Skeletal muscle tissue (tissue), 4 donors: ENCODE results near the gene DAPK1. TPM values are rescaled to one million over a fixed set of nuclear protein-coding genes. Genes with fewer than 3 reads are reported as not detected.

ENCODE experiments used
- H3K27ac ChIP-seq: one replicate; pipeline ENCODE4 v1.7.0; 2013; ENCODE audit warnings: mild to moderate bottlenecking, low read depth, low read length, inconsistent platforms
- H3K27me3 ChIP-seq, 3 donors: one replicate each; pipeline ENCODE4 v1.7.0; 2013; ENCODE audit warnings: low read length in 3 of 3; ENCODE audit not compliant: control insufficient read depth in 3 of 3, insufficient read depth in 3 of 3
- H3K36me3 ChIP-seq, 3 donors: one replicate each; pipeline ENCODE4 v1.7.0; 2013; ENCODE audit warnings: low read length in 3 of 3; ENCODE audit not compliant: control insufficient read depth in 3 of 3, insufficient read depth in 3 of 3
- H3K4me1 ChIP-seq, 3 donors: one replicate each; pipeline ENCODE4 v1.7.0; 2013; ENCODE audit warnings: low read length in 3 of 3, mild to moderate bottlenecking in 3 of 3; ENCODE audit not compliant: control insufficient read depth in 3 of 3, insufficient read depth in 3 of 3
- H3K4me3 ChIP-seq, 3 donors: one replicate each; pipeline ENCODE4 v1.7.0; 2013; ENCODE audit warnings: low read length in 3 of 3
- H3K9ac ChIP-seq, 3 donors: one replicate each; pipeline ENCODE4 v1.7.0; 2013; ENCODE audit warnings: low read length in 3 of 3, mild to moderate bottlenecking in 3 of 3, moderate library complexity in 2 of 3, low read depth in 1 of 3
- H3K9me3 ChIP-seq, 3 donors: one replicate each; pipeline ENCODE4 v1.7.0; 2013; ENCODE audit warnings: low read length in 3 of 3; ENCODE audit not compliant: control insufficient read depth in 3 of 3
- total RNA-seq: library from RNA; depleted of rRNA; stranded (reverse); fragments of >200 nt; gene quantifications from one replicate; pipeline ENCODE4 v1.2.3, GENCODE V29; 2014
- donor health status: Osteomylitis.

Gene DAPK1
- total RNA-seq, 1 donor from 2014 or later, result 18.8 TPM

DNA sequence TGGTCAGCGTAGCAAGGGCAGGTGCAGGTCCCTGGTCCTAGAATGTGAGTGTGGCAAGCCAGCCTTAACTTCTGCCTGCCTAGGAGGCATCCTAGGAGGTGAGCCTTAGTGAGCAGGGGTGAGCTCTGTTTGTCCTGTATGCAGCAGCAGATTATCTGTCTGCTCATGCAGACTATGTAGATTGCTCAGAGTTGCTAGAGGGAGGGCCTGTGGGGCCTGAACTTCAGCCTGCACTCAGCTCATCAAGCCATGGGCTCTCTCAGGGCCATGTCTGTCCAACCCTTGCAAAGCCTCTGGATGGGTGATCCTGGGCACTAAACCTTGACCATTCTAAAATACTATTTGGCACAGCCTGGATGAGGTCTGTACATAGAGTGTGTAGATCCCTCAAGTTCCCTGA is 219.8 kb downstream of the DAPK1 start:
- no peaks in the 10 kb centered on the region for H3K36me3 ChIP-seq
- no peaks in the 10 kb centered on the region for H3K27me3 ChIP-seq
- no peak overlapping the region for H3K27ac ChIP-seq
- no peak overlapping the region for H3K4me3 ChIP-seq
- H3K4me1 ChIP-seq, result peaks cover 4 to 13% (median 6%) of the 10 kb centered on the region in 3 donors
- no peaks in the 10 kb centered on the region for H3K9me3 ChIP-seq
- H3K9ac ChIP-seq, result no peak overlapping the region

- no peaks in the 10 kb centered on the region for H3K9me3 ChIP-seq
- no peaks in the 10 kb centered on the region for H3K27me3 ChIP-seq
- H3K27ac ChIP-seq, result no peak overlapping the region
- H3K36me3 ChIP-seq, result no peaks in the 10 kb centered on the region
- peaks cover 3 to 6% (median 4%) of the 10 kb centered on the region in 3 donors for H3K4me1 ChIP-seq
- H3K4me3 ChIP-seq, result no peak overlapping the region
- H3K9ac ChIP-seq, result no peak overlapping the region
These were observed 220.6 kb downstream of the DAPK1 start for GRCh38 chr9:87718231-87718630.

DNA sequence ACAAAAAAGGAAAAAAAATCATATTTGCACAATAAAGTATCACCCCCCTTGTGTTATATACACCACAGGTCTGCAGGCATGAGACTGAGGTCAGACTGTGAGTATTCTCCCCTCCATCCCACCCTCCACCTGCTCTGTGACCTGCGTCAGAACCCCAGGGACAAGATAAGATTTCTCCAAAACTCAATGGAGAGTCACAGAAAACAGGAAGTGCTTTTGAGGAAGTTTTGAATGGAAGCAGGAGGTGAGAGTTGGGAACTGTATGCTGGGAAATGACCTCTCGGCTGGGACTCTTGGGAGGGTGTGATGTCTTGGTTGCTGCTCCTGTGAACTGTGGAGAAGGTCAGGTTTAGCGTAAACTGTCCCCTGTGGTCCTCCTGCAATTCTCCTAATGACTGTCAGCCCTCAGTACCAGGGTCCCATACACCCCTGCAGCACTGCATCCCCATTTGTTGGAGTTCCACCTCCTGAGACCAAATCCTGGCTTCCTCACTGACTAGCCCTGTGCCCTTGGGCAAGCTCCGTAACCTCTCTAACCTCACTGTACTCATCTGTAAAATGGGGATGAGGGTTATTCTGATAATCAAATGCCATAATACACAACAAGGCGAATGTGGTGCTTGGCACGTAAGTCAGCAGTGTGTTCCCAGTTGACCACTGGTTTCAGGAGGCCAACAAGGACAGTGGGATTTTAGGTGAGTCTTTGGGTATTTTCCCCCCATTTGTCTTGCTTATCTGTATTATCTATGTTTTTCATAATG is 221.4 kb downstream of the DAPK1 start:
- Histone ChIP-seq H3K9ac (no peak overlapping the region), H3K27ac (no peak overlapping the region), H3K4me1 (peaks cover 0 to 3% (median 2%) of the 10 kb centered on the region in 3 donors), H3K27me3 (no peaks in the 10 kb centered on the region), H3K4me3 (no peak overlapping the region), H3K9me3 (no peaks in the 10 kb centered on the region), H3K36me3 (no peaks in the 10 kb centered on the region)

GRCh38 chr9:87720173-87720572 is 222.5 kb downstream of the DAPK1 start:
- Histone ChIP-seq H3K9me3 (no peaks in the 10 kb centered on the region), H3K4me1 (no peaks in the 10 kb centered on the region), H3K27me3 (no peaks in the 10 kb centered on the region), H3K9ac (no peak overlapping the region), H3K36me3 (no peaks in the 10 kb centered on the region), H3K4me3 (no peak overlapping the region), H3K27ac (no peak overlapping the region)

- H3K4me1 ChIP-seq, result peaks cover 9 to 18% (median 11%) of the 10 kb centered on the region in 3 donors
- H3K4me3 ChIP-seq, result no peak overlapping the region
- H3K9ac ChIP-seq, result no peak overlapping the region
- peak overlapping the region; percentile 36 for H3K27ac ChIP-seq
- peaks cover 1 to 2% (median 2%) of the 10 kb centered on the region in 3 donors for H3K36me3 ChIP-seq
- no peaks in the 10 kb centered on the region for H3K9me3 ChIP-seq
- no peaks in the 10 kb centered on the region for H3K27me3 ChIP-seq
These were observed 224.9 kb downstream of the DAPK1 start for GRCh38 chr9:87722393-87723088.

DNA sequence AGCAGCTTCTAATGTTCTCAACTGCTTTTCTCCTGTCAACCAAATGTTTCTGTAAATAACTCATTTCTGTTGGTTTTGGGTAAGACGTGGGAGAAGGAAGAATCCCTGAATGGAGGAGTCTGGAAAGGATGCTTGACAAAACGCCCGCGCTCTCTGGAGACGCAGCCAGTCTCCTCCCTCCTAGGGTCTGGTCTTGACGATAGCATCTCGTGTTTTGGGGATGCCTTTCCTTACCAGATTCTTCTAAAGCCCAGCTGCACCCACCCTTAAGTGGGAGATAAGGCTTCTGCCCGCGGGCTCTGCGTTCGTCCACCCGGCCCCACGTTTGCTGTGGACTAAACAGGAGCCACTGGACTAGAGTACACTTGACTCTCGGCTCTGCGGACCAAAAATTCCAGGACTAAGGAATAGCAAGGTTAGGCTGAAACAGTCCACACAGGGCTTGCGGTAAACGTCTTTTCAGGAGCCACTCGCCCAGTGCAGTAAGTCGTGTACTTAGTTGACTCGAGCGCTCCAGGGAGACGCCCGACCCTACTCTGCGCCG is 227.8 kb downstream of the DAPK1 start:
- Histone ChIP-seq H3K9ac (peak overlapping the region; percentile 97 to 98 (median 97)), H3K36me3 (peaks cover 22 to 28% (median 26%) of the 10 kb centered on the region in 3 donors), H3K4me1 (peaks cover 11 to 32% (median 12%) of the 10 kb centered on the region in 3 donors), H3K27ac (peak overlapping the region; percentile 94), H3K4me3 (peak overlapping the region; percentile 65 to 97 (median 93)), H3K27me3 (no peaks in the 10 kb centered on the region), H3K9me3 (no peaks in the 10 kb centered on the region)

GRCh38 chr9:87725900-87726709 is 228.4 kb downstream of the DAPK1 start, which contains the start of gene CTSL:
Gene CTSL, plus strand, starts transcription at chr9:87726119. Its CDS starts 1,485 bp downstream, at chr9:87727604.
- Histone ChIP-seq H3K36me3 (peaks cover 29 to 34% (median 31%) of the 10 kb centered on the region in 3 donors), H3K4me1 (peaks cover 11 to 32% (median 12%) of the 10 kb centered on the region in 3 donors), H3K9ac (peak within 1 kb of the TSS; percentile 97 to 98 (median 97)), H3K27me3 (no peaks in the 10 kb centered on the region), H3K4me3 (peak within 1 kb of the TSS; percentile 88 to 97 (median 93)), H3K27ac (peak within 1 kb of the TSS; percentile 94), H3K9me3 (no peaks in the 10 kb centered on the region)

DNA sequence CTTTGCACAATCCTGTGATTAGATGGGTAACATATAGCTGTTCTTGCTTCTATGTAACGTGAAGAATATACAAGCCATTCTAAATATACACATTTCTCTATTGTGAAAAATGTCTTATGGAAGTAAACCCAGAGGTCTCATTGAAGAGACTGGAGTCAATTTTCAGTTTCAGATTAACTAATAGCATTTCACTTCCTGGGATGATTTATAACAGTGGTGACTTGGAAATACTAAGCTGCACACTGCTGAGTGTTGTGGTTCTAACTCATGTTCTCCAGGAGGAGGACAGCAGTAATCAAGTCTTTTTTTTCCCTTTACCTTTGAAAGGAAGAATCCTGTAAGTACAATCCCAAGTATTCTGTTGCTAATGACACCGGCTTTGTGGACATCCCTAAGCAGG is 231.6 kb downstream of the DAPK1 start:
- peaks cover 11 to 32% (median 12%) of the 10 kb centered on the region in 3 donors for H3K4me1 ChIP-seq
- H3K4me3 ChIP-seq, result no peak overlapping the region
- no peak overlapping the region for H3K27ac ChIP-seq
- no peaks in the 10 kb centered on the region for H3K27me3 ChIP-seq
- peaks cover 31 to 42% (median 33%) of the 10 kb centered on the region in 3 donors for H3K36me3 ChIP-seq
- no peaks in the 10 kb centered on the region for H3K9me3 ChIP-seq
- no peak overlapping the region for H3K9ac ChIP-seq

DNA sequence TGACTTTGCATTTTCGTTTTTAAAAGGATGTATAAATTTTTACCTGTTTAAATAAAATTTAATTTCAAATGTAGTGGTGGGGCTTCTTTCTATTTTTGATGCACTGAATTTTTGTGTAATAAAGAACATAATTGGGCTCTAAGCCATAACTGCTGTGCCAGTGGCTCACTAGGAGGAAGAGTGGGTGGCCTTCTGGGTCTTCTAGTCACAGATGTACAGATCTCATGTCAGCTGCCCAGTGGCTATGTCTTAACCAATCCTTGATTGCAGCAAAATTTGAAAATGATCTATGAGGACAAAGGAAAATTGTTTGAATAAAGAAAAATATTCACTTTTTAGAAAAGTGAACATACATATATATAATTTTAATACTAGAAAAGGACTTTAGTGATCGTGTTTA is 233.7 kb downstream of the DAPK1 start:
- no peaks in the 10 kb centered on the region for H3K27me3 ChIP-seq
- peaks cover 31 to 42% (median 33%) of the 10 kb centered on the region in 3 donors for H3K36me3 ChIP-seq
- H3K4me1 ChIP-seq, result peaks cover 8 to 22% (median 11%) of the 10 kb centered on the region in 3 donors
- no peak overlapping the region for H3K27ac ChIP-seq
- no peak overlapping the region for H3K4me3 ChIP-seq
- no peak overlapping the region for H3K9ac ChIP-seq
- H3K9me3 ChIP-seq, result no peaks in the 10 kb centered on the region
